Glutamatergic neuron (in vitro differentiated cells): ENCODE results near the gene CASD1. TPM values are rescaled to one million over a fixed set of nuclear protein-coding genes. Genes with fewer than 3 reads are reported as not detected.

Source experiments
- DNase-seq: peaks from one replicate; pipeline ENCODE4 v3.0.0; 2022
- H3K27ac Mint-ChIP-seq: one replicate; pipeline ENCODE4 v1.8.0; 2020; ENCODE audit warnings: mild to moderate bottlenecking, mixed read lengths, inconsistent platforms; ENCODE audit not compliant: unreplicated experiment
- H3K27me3 Mint-ChIP-seq: one replicate; pipeline ENCODE4 v1.8.0; 2020; ENCODE audit warnings: mild to moderate bottlenecking, moderate library complexity, mixed read lengths, inconsistent platforms; ENCODE audit not compliant: unreplicated experiment
- H3K36me3 Mint-ChIP-seq: one replicate; pipeline ENCODE4 v1.8.0; 2020; ENCODE audit warnings: mild to moderate bottlenecking, mixed read lengths, inconsistent platforms; ENCODE audit not compliant: unreplicated experiment
- H3K4me1 Mint-ChIP-seq: one replicate; pipeline ENCODE4 v1.8.0; 2020; ENCODE audit warnings: mild to moderate bottlenecking, low read depth, mixed read lengths, inconsistent platforms; ENCODE audit not compliant: unreplicated experiment
- H3K4me3 Mint-ChIP-seq: one replicate; pipeline ENCODE4 v1.8.0; 2020; ENCODE audit warnings: mild to moderate bottlenecking, mixed read lengths, inconsistent platforms; ENCODE audit not compliant: unreplicated experiment
- H3K9me3 Mint-ChIP-seq: one replicate; pipeline ENCODE4 v1.8.0; 2020; ENCODE audit warnings: mild to moderate bottlenecking, moderate library complexity, mixed read lengths, inconsistent platforms; ENCODE audit not compliant: unreplicated experiment
- total RNA-seq: library from RNA; stranded (reverse); fragmentation: NEBNext Ultra II Directional; extraction: Animal tissue kit (Norgen Biotek cat#: 25700); gene quantifications from one replicate; pipeline ENCODE4 v1.2.1, GENCODE V29; 2021; ENCODE audit not compliant: unreplicated experiment
- TF ChIP-seq, protein P1 (sequence below): fragments of 200-600 bp; sonication (generic); IDR thresholded peaks from one replicate; pipeline ENCODE4 v1.5.0; 2021; ENCODE audit not compliant: partially characterized antibody, unreplicated experiment

Gene CASD1
- total RNA-seq, 1 donor from 2014 or later, result 117 TPM

DNA sequence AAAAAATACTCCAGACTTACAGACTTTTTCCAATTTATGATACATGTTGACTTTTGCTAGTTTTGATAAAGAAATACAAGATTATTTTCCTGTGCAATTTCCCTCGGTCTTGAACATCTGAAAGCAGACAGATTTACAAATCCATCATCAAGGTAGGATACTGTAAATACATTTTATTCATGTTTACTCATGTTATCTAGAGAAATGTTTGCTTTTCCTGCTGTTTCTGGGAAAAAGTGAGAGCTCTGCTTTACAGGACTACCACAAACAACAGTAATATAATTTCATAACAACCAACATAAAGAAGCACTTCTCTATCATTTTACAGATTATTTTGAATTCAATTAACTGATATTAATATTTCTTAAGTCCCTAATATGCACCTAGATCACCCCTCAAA is 31.7 kb upstream of the CASD1 start:
- no peak for DNase-seq
- Mint-ChIP-seq H3K9me3 (no peaks in the 10 kb centered on the region), H3K27me3 (no peaks in the 10 kb centered on the region), H3K27ac (no peak overlapping the region), H3K4me1 (no peaks in the 10 kb centered on the region), H3K36me3 (no peaks in the 10 kb centered on the region), H3K4me3 (no peak overlapping the region)
- TF ChIP-seq, protein P1, sequence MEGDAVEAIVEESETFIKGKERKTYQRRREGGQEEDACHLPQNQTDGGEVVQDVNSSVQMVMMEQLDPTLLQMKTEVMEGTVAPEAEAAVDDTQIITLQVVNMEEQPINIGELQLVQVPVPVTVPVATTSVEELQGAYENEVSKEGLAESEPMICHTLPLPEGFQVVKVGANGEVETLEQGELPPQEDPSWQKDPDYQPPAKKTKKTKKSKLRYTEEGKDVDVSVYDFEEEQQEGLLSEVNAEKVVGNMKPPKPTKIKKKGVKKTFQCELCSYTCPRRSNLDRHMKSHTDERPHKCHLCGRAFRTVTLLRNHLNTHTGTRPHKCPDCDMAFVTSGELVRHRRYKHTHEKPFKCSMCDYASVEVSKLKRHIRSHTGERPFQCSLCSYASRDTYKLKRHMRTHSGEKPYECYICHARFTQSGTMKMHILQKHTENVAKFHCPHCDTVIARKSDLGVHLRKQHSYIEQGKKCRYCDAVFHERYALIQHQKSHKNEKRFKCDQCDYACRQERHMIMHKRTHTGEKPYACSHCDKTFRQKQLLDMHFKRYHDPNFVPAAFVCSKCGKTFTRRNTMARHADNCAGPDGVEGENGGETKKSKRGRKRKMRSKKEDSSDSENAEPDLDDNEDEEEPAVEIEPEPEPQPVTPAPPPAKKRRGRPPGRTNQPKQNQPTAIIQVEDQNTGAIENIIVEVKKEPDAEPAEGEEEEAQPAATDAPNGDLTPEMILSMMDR, result no peak

DNA sequence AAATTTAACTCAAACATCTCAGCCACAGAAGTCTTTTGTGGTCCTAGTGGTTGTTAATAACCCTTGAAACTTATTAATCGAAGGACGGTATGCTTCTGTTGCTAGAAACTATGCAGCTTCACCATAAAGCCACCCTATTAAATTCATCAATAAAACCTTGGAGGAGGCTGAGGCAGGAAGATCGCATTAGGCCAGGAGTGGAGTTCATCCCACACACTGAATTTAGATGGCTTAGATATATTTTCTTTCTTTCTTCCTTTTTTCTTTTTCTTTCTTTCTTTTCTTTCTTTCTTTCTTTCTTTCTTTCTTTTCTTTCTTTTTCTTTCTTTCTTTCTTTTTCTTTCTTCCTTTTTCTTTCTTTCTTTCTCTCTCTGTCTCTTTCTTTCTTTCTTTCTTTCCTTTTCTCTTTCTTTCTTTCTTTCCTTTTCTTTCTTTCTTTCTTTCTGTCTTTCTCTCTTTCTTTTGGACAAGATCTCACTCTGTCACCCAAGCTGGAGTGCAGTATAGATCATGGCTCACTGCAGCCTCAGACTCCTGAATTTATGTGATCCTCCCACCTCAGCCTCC is 30.9 kb upstream of the CASD1 start:
- Mint-ChIP-seq H3K4me3 (no peak overlapping the region), H3K9me3 (no peaks in the 10 kb centered on the region), H3K27me3 (no peaks in the 10 kb centered on the region), H3K27ac (no peak overlapping the region), H3K4me1 (no peaks in the 10 kb centered on the region), H3K36me3 (no peaks in the 10 kb centered on the region)
- TF ChIP-seq, protein P1, result no peak
- no peak for DNase-seq

DNA sequence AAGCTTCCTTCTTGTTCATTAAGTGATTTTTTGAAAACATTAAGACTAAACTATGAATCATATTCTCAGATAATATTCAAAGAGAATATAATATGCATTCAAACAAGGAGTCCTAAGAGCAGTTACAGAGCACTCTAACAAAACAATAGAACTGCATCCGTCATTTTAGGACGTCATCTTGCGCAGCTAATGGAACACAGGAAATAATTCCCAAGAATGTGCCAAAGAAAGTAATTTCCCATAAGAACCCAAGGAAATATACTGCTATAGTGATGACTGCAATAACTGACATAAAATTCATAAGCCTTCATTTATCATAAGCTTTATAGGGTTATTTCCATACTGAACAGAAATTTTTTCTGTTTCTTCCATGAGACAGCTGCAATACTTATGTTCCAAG is 28.3 kb upstream of the CASD1 start:
- Mint-ChIP-seq H3K27me3 (peaks cover 3% of the 10 kb centered on the region), H3K4me3 (no peak overlapping the region), H3K36me3 (no peaks in the 10 kb centered on the region), H3K9me3 (no peaks in the 10 kb centered on the region), H3K27ac (no peak overlapping the region), H3K4me1 (no peaks in the 10 kb centered on the region)
- no peak for DNase-seq
- TF ChIP-seq, protein P1, result no peak

DNA sequence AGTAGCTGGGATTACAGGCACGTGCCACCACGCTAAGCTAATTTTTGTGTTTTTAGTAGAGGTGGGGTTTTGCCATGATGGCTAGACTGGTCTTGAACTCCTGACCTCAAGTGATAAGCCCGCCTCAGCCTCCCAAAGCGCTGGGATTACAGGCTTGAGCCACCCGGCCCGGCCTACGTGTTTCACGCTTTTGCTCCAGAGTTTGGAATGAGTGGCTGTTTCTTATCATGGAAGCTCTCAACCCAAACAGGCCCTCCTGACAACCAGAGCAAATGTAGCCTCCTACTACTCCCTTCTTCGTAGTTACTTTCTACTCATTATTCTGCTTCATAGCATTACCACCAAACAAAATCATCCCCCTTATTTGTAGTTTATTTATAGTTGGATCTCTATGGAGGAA is 26.8 kb upstream of the CASD1 start:
- Mint-ChIP-seq H3K36me3 (no peaks in the 10 kb centered on the region), H3K9me3 (no peaks in the 10 kb centered on the region)

DNA sequence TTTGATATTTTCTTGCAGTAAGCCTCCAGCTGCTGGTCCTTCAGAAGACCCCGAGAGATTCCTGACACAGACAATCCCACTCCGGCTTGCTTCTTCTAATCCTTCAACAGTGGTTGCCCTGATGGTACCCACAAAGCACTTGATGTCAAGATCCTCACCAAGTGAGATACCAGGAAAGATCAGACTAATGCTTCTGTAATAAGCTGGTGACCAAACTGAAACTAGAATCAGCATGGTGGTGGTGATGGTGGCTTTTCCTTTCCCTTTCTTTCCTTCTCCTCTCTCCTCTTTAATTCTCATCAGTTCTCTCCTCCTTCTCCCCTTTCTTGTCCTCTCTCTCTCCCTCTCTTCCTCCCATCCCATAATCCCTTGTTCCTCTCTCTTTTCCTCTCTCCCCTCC is 25.8 kb upstream of the CASD1 start:
- TF ChIP-seq, protein P1, result no peak
- Mint-ChIP-seq H3K9me3 (no peaks in the 10 kb centered on the region), H3K27me3 (peaks cover 3% of the 10 kb centered on the region), H3K27ac (no peak overlapping the region), H3K4me3 (no peak overlapping the region), H3K36me3 (no peaks in the 10 kb centered on the region), H3K4me1 (no peaks in the 10 kb centered on the region)
- no peak for DNase-seq

More for the DNA sequence above, 26.8 kb upstream of the CASD1 start:
- peaks cover 3% of the 10 kb centered on the region for H3K27me3 Mint-ChIP-seq
- TF ChIP-seq, protein P1, result no peak
- DNase-seq, result no peak
- no peak overlapping the region for H3K27ac Mint-ChIP-seq
- H3K4me3 Mint-ChIP-seq, result no peak overlapping the region
- no peaks in the 10 kb centered on the region for H3K4me1 Mint-ChIP-seq
